Caco-2 (cell line): Measurements from ENCODE around the gene EIF1AD. TPM values are rescaled to one million over a fixed set of nuclear protein-coding genes. Genes with fewer than 3 reads are reported as not detected.

Source experiments
- BruUV-seq: library from RNA; stranded (reverse); fragments of 400-500 nt; replicated peaks from 2 replicates; lab custom pipeline; 2021; lab: Mats Ljungman, UMichigan
- CTCF ChIA-PET: fragments of 300-600 bp; sonication (Branson Sonifier 250); formaldehyde crosslinking; loops from one replicate; lab custom pipeline; 2022; ENCODE audit warnings: antibody characterized with exemption; lab: Charles Lee
- POLR2A ChIA-PET: fragments of 300-600 bp; sonication (Branson Sonifier 250); formaldehyde crosslinking; loops from one replicate; lab custom pipeline; 2022; ENCODE audit warnings: antibody characterized with exemption; lab: Charles Lee
- DNase-seq, 2 experiments: peaks; one replicate each; pipeline versions ENCODE4 v3.0.0 to v3.0.0-alpha.2; 2020 to 2022
- H3K27me3 ChIP-seq: replicated peaks from 2 replicates; pipeline ENCODE4 v1.6.0; 2011; ENCODE audit warnings: low read length; ENCODE audit not compliant: control insufficient read depth, insufficient read depth
- H3K36me3 ChIP-seq: 2 replicates; pipeline ENCODE4 v1.5.1; 2011; ENCODE audit warnings: low read length; ENCODE audit not compliant: control insufficient read depth, insufficient read depth
- H3K4me1 ChIP-seq: fragments of 250-450 bp; sonication (Bioruptor Pico); 2 replicates; pipeline ENCODE4 v1.5.1; 2020; ENCODE audit warnings: mild to moderate bottlenecking
- H3K4me3 ChIP-seq: 2 replicates; pipeline ENCODE4 v1.5.1; 2011; ENCODE audit warnings: low read depth, mild to moderate bottlenecking, control low read depth, low read length
- H3K9me3 ChIP-seq: fragments of 250-450 bp; sonication (Bioruptor Pico); 2 replicates; pipeline ENCODE4 v1.5.1; 2020; ENCODE audit warnings: mild to moderate bottlenecking, moderate library complexity
- H3K27ac Mint-ChIP-seq: one replicate; pipeline ENCODE4 v1.8.0; 2022; ENCODE audit warnings: mixed read lengths; ENCODE audit not compliant: unreplicated experiment
- H3K27me3 Mint-ChIP-seq: one replicate; pipeline ENCODE4 v1.8.0; 2022; ENCODE audit warnings: mixed read lengths; ENCODE audit not compliant: insufficient read depth, unreplicated experiment
- H3K36me3 Mint-ChIP-seq: one replicate; pipeline ENCODE4 v1.8.0; 2022; ENCODE audit warnings: mild to moderate bottlenecking, mixed read lengths; ENCODE audit not compliant: insufficient read depth, unreplicated experiment
- H3K4me1 Mint-ChIP-seq: one replicate; pipeline ENCODE4 v1.8.0; 2022; ENCODE audit warnings: low read depth, mixed read lengths; ENCODE audit not compliant: unreplicated experiment
- H3K4me3 Mint-ChIP-seq: one replicate; pipeline ENCODE4 v1.8.0; 2022; ENCODE audit warnings: mild to moderate bottlenecking, moderate library complexity, mixed read lengths; ENCODE audit not compliant: unreplicated experiment
- H3K9me3 Mint-ChIP-seq: one replicate; pipeline ENCODE4 v1.8.0; 2022; ENCODE audit warnings: mixed read lengths; ENCODE audit not compliant: unreplicated experiment
- intact Hi-C: fragments of 100-400 bp; cut with micrococcal nuclease; formaldehyde crosslinking; loops from one replicate; pipeline ENCODE4 v1.10.0; 2022; ENCODE audit not compliant: unreplicated experiment
- total RNA-seq: library from RNA; stranded (reverse); gene quantifications from 2 replicates; pipeline ENCODE4 v1.2.3, GENCODE V29; 2022
- TF ChIP-seq, protein P1 (sequence below), 2 experiments: fragments of 200-600 bp in 1 of 2; IDR thresholded peaks; 1 replicate in 1 of 2; 2 replicates in 1 of 2; pipeline versions ENCODE4 v1.5.1 to v1.8.0; 2011 to 2022; ENCODE audit warnings: antibody characterized with exemption in 1 of 2, control low read depth in 1 of 2, inconsistent platforms in 1 of 2, low read depth in 1 of 2, low read length in 1 of 2, mild to moderate bottlenecking in 1 of 2, moderate library complexity in 1 of 2; ENCODE audit not compliant: insufficient read depth in 1 of 2, severe bottlenecking in 1 of 2, unreplicated experiment in 1 of 2

EIF1AD gene
- total RNA-seq, 1 experiment from 2014 or later = 55.3 TPM

DNA sequence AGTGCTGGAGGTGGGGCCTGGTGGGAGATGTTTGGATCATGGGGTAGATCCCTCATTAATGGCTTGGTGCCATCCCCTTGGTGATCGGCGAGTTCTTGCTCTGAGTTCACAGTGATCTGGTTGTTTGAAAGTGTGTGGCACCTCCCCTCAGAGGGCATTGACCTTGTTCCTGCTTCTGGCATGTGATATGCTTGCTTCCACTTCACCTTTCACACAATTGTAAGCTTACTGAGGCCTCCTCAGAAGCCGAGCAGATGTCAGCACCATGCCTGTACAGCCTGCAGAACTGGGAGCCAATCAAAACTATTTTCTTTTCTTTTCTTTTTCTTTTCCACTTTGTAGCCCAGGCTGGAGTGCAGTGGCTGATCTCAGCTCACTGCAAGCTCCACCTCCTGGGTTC lies 35.4 kb upstream of the EIF1AD start:
- no peak for DNase-seq
- H3K4me1 Mint-ChIP-seq = no peaks in the 10 kb centered on the region
- no peaks in the 10 kb centered on the region for H3K27me3 ChIP-seq
- CTCF ChIA-PET = no interaction called here
- intact Hi-C loops = no loop called here
- POLR2A ChIA-PET = no interaction called here
- H3K4me3 Mint-ChIP-seq = no peak overlapping the region
- H3K4me1 ChIP-seq = no peaks in the 10 kb centered on the region
- no peaks in the 10 kb centered on the region for H3K27me3 Mint-ChIP-seq
- H3K36me3 Mint-ChIP-seq = no peaks in the 10 kb centered on the region
- no peaks in the 10 kb centered on the region for H3K36me3 ChIP-seq
- no peak overlapping the region for H3K27ac Mint-ChIP-seq
- TF ChIP-seq, protein P1, sequence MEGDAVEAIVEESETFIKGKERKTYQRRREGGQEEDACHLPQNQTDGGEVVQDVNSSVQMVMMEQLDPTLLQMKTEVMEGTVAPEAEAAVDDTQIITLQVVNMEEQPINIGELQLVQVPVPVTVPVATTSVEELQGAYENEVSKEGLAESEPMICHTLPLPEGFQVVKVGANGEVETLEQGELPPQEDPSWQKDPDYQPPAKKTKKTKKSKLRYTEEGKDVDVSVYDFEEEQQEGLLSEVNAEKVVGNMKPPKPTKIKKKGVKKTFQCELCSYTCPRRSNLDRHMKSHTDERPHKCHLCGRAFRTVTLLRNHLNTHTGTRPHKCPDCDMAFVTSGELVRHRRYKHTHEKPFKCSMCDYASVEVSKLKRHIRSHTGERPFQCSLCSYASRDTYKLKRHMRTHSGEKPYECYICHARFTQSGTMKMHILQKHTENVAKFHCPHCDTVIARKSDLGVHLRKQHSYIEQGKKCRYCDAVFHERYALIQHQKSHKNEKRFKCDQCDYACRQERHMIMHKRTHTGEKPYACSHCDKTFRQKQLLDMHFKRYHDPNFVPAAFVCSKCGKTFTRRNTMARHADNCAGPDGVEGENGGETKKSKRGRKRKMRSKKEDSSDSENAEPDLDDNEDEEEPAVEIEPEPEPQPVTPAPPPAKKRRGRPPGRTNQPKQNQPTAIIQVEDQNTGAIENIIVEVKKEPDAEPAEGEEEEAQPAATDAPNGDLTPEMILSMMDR (IDR thresholded peaks at IDR 0.05; ENCODE audit: insufficient read depth in 1 of 2, low read depth in 1 of 2, low read length in 1 of 2, severe bottlenecking in 1 of 2, unreplicated experiment in 1 of 2) = no peak
- no TSS peak for BruUV-seq
- no peaks in the 10 kb centered on the region for H3K9me3 Mint-ChIP-seq
- H3K4me3 ChIP-seq = no peak overlapping the region
- H3K9me3 ChIP-seq = peaks cover 3% of the 10 kb centered on the region

- Histone ChIP-seq H3K36me3 (no peaks in the 10 kb centered on the region), H3K4me1 (no peaks in the 10 kb centered on the region), H3K4me3 (no peak overlapping the region), H3K27me3 (no peaks in the 10 kb centered on the region), H3K9me3 (peaks cover 3% of the 10 kb centered on the region)
- ChIA-PET CTCF (interaction anchor here (1.3 kb wide), 1 partner anchor 148 kb away, joined by 3 read pairs; the partner anchor contains the start of gene FIBP), POLR2A (no interaction called here)
- H3K4me1 Mint-ChIP-seq = no peaks in the 10 kb centered on the region
- TF ChIP-seq, protein P1 (IDR thresholded peaks at IDR 0.05; ENCODE audit: insufficient read depth in 1 of 2, low read depth in 1 of 2, low read length in 1 of 2, severe bottlenecking in 1 of 2, unreplicated experiment in 1 of 2) = no peak
- DNase-seq = no peak
- intact Hi-C loops = no loop called here
- no peak overlapping the region for H3K27ac Mint-ChIP-seq
- no TSS peak for BruUV-seq
- H3K36me3 Mint-ChIP-seq = no peaks in the 10 kb centered on the region
- no peaks in the 10 kb centered on the region for H3K27me3 Mint-ChIP-seq
- H3K9me3 Mint-ChIP-seq = no peaks in the 10 kb centered on the region
- no peak overlapping the region for H3K4me3 Mint-ChIP-seq
Observed at GRCh38 chr11:66036334-66036710, 34.4 kb upstream of the EIF1AD start.

- TF ChIP-seq, protein P1 (IDR thresholded peaks at IDR 0.05; ENCODE audit: insufficient read depth in 1 of 2, low read depth in 1 of 2, low read length in 1 of 2, severe bottlenecking in 1 of 2, unreplicated experiment in 1 of 2) = no peak
- H3K4me1 ChIP-seq = no peaks in the 10 kb centered on the region
- Mint-ChIP-seq H3K4me3 (no peak overlapping the region), H3K4me1 (no peaks in the 10 kb centered on the region), H3K9me3 (no peaks in the 10 kb centered on the region), H3K27ac (no peak overlapping the region), H3K36me3 (no peaks in the 10 kb centered on the region), H3K27me3 (no peaks in the 10 kb centered on the region)
- no TSS peak for BruUV-seq
- no peak for DNase-seq
- ChIA-PET CTCF (interaction anchor here (0.6 to 1.3 kb wide), 2 partner anchors 35 to 147 kb away, joined by 3 to 5 read pairs; partner anchors contain the start of gene FIBP), POLR2A (no interaction called here)
- intact Hi-C loops = no loop called here
- H3K36me3 ChIP-seq = no peaks in the 10 kb centered on the region
- H3K9me3 ChIP-seq = peaks cover 3% of the 10 kb centered on the region
- H3K27me3 ChIP-seq = no peaks in the 10 kb centered on the region
- H3K4me3 ChIP-seq = no peak overlapping the region
Observed at GRCh38 chr11:66035653-66036333, 33.8 kb upstream of the EIF1AD start.
